NOMO-1 (cell line): ENCODE data around the gene SYT11.

ENCODE experiments used
- DNase-seq, 2 experiments: peaks; one replicate each; lab custom pipeline; 2025; ENCODE audit not compliant: unreplicated experiment in 2 of 2; lab: John Stamatoyannopoulos, UW

SYT11 gene

GRCh38 chr1:155933591-155934096 lies 74.3 kb downstream of the SYT11 start:
- no peak for DNase-seq

- DNase-seq = peak; percentile 99 to 100
Observed at GRCh38 chr1:155934097-155934935, 74.9 kb downstream of the SYT11 start, which contains the start of gene KHDC4. TSS of gene KHDC4 (minus strand) at chr1:155934413. CDS start at chr1:155934373, 40 bp downstream.
